IPS-11a (cell line): ENCODE results near the gene PHF21B.
A peak's percentile ranks its signal among the peaks of the same experiment; 100 is the strongest.
"Not testable (repeated sequence)": the region's sequence is repeated elsewhere in the genome, so short reads cannot be mapped to it uniquely, and the experiment has no call there.

Source experiments
- H3K4me3 ChIP-seq: one replicate; pipeline ENCODE4 v1.5.1; 2013; ENCODE audit warnings: low read depth, low read length, control low read depth

Gene PHF21B

GRCh38 chr22:45009606-45010531 is at the start of gene PHF21B:
Gene PHF21B, minus strand, starts transcription at chr22:45010005. Its CDS starts 456 bp downstream, at chr22:45009549.
- H3K4me3 ChIP-seq: peak within 1 kb of the TSS; percentile 81

- H3K4me3 ChIP-seq: no peak overlapping the region
These were observed 49.5 kb upstream of the PHF21B start for GRCh38 chr22:45059296-45059695.

GRCh38 chr22:45058622-45058912 is 48.8 kb upstream of the PHF21B start:
- no peak overlapping the region for H3K4me3 ChIP-seq

GRCh38 chr22:45055936-45056335 is 46.1 kb upstream of the PHF21B start:
- no peak overlapping the region for H3K4me3 ChIP-seq

GRCh38 chr22:45053571-45053970 is 43.8 kb upstream of the PHF21B start:
- no peak overlapping the region for H3K4me3 ChIP-seq

- H3K4me3 ChIP-seq: no peak overlapping the region
These were observed 43.3 kb upstream of the PHF21B start for GRCh38 chr22:45053094-45053493.

- not testable (repeated sequence) for H3K4me3 ChIP-seq
These were observed 42.9 kb upstream of the PHF21B start for GRCh38 chr22:45052665-45053064.

GRCh38 chr22:45051946-45052345 is 42.1 kb upstream of the PHF21B start:
- H3K4me3 ChIP-seq: no peak overlapping the region

GRCh38 chr22:45051419-45051818 is 41.6 kb upstream of the PHF21B start:
- H3K4me3 ChIP-seq: no peak overlapping the region

GRCh38 chr22:45047260-45047659 is 37.5 kb upstream of the PHF21B start:
- no peak overlapping the region for H3K4me3 ChIP-seq

- H3K4me3 ChIP-seq: no peak overlapping the region
These were observed 35.4 kb upstream of the PHF21B start for GRCh38 chr22:45045208-45045607.

- no peak overlapping the region for H3K4me3 ChIP-seq
These were observed 32.5 kb upstream of the PHF21B start for GRCh38 chr22:45042263-45042662.

- no peak overlapping the region for H3K4me3 ChIP-seq
These were observed 29.3 kb upstream of the PHF21B start for GRCh38 chr22:45039133-45039532.

- H3K4me3 ChIP-seq: no peak overlapping the region
These were observed 26.3 kb upstream of the PHF21B start for GRCh38 chr22:45036154-45036553.

- no peak overlapping the region for H3K4me3 ChIP-seq
These were observed 25.0 kb upstream of the PHF21B start for GRCh38 chr22:45034821-45035220.

- no peak overlapping the region for H3K4me3 ChIP-seq
These were observed 24.4 kb upstream of the PHF21B start for GRCh38 chr22:45034156-45034555.

GRCh38 chr22:45033136-45033535 is 23.3 kb upstream of the PHF21B start:
- no peak overlapping the region for H3K4me3 ChIP-seq

GRCh38 chr22:45031629-45032403 is 22.0 kb upstream of the PHF21B start:
- no peak overlapping the region for H3K4me3 ChIP-seq

- no peak overlapping the region for H3K4me3 ChIP-seq
These were observed 19.7 kb upstream of the PHF21B start for GRCh38 chr22:45029501-45029900.

- H3K4me3 ChIP-seq: no peak overlapping the region
These were observed 16.7 kb upstream of the PHF21B start for GRCh38 chr22:45026511-45026910.

GRCh38 chr22:45023431-45023830 is 13.6 kb upstream of the PHF21B start:
- H3K4me3 ChIP-seq: no peak overlapping the region
